Stimulated activated CD8-positive, alpha-beta memory T cell treated with anti-CD3 and anti-CD28 coated beads, Interleukin-2, amount 100 ng/mL, for 1 hour (primary cell): ENCODE measurements around the gene ENTPD6.
A peak's percentile ranks its signal among the peaks of the same experiment; 100 is the strongest.
"Not testable (repeated sequence)": the region's sequence is repeated elsewhere in the genome, so short reads cannot be mapped to it uniquely, and the experiment has no call there.

Experiments
- DNase-seq, 2 donors: peaks; one replicate each; pipeline ENCODE4 v3.0.0-alpha.2; 2020; ENCODE audit warnings: low read depth in 2 of 2

The ENTPD6 gene

DNA sequence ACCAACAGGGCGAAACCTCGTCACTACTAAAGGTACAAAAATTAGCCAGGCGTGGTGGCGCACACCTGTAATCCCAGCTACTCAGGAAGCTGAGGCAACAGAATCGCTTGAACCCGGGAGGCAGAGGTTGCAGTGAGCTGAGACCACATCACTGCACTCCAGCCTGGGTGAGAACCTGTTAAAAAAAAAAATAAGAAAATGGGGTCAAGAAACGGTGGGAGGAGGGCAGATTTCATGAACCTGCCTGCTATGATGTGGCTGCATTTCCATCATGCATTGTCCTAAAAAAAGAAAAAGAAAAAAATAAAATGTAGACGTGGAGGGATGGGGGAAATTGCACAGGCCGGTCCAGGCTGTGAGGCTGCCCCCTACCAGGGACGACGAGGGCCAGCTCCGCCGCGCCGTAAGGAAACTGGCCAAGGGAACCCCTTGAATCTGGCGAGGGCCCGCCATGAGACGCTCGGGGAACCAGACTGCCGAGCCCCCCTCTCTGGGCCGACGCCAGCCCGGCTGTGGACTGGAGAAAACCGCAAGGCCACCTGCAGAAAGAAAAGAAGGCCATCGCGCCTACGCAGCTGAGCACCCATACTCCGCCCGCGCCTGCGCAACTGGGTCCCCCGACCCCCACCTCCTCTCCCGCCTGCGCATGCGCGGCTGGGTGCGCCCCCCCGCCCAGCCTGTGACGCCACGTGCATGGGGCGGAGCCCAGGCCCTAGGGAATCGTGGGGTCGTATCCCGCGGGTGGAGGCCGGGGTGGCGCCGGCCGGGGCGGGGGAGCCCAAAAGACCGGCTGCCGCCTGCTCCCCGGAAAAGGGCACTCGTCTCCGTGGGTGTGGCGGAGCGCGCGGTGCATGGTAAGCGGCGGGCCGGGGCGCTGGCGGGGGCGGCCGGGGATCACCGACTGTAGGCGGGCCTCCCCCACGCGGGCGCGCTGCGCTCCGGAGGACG, at the start of gene ENTPD6:
ENTPD6 (plus strand) TSS at position 699 of the 948 bp plus-strand sequence. CDS start 10,825 bp downstream, outside the sequence.
- DNase-seq = peak; percentile 87 to 88

DNA sequence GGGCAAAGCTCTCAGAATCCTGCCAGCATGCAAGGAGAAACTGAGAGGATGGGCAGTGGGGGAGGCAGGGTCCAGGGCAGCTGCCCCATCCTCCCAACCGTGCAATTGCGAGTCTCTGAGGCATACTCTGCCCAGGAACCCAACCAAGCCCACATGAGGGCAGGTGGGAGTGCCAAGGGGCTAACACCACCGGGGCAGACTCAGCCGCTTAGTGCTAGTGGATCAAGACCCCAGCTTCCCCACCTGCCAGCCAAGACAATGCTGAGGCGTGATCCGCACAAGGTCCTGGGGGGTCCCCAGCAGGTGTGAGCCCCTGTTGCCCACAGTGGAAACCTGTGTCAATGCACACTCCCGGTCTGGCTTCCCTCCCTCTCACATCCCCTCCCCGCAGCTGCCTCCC, 48.5 kb upstream of the ENTPD6 start:
- DNase-seq = no peak

DNA sequence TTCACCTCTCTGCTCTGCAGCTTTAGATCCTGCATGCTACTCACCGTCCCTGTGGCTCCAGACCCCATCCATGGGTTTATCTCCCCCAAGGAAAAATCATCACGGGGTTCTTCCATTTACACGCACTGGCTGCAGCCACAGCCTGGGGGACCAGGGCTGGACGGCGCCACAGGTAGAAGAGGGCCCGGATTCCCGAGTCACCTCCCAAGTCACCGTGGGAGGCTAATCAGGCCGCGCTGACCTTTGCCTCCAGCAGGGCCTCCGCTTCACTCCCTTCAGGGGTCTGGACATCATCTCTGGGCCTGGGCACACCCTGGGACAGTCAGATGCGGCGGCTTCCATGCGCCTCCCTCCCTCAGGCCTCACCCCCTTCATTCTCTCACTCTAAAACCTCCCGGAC, 47.8 kb upstream of the ENTPD6 start:
- no peak for DNase-seq

DNA sequence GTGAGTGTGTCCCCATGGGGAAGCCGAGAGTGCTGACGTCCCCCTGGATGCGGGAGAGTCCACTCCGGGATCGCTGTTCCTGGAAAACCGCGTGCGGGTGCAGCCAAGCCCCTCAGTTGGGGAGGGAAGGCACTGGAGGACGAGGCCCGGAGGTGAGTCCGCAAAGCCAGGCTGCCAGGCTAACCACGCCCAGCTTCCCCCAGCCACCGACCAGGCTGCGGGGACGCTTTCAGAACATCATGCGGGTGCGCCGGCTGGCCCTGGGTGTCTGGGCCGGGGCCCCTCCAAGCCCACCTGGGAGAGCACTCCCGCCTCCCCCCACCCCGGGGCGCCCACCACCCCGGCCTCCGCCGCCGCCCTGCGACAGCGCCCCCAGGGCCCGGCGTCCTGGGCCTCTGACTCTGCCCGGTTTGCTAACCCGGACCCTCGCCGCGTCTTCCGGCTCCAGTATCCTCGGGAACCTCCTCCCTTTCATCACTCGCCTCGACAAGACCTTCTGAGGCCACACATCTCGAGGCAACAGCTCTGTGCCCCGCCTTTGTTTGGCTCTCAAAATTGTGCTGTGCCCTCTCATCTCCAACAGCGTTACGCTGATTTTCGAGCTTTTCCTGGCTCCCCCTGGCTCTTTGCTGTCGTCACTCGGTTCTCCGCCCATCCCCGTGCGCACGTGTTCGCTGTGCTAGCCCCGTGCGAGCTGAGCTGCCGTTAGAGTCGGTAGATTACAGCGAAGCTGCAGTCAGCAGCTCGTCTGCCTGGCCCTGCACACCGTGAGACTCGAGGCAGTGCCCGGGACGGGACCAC, 47.1 kb upstream of the ENTPD6 start:
- DNase-seq = peak; percentile 10 to 33

DNA sequence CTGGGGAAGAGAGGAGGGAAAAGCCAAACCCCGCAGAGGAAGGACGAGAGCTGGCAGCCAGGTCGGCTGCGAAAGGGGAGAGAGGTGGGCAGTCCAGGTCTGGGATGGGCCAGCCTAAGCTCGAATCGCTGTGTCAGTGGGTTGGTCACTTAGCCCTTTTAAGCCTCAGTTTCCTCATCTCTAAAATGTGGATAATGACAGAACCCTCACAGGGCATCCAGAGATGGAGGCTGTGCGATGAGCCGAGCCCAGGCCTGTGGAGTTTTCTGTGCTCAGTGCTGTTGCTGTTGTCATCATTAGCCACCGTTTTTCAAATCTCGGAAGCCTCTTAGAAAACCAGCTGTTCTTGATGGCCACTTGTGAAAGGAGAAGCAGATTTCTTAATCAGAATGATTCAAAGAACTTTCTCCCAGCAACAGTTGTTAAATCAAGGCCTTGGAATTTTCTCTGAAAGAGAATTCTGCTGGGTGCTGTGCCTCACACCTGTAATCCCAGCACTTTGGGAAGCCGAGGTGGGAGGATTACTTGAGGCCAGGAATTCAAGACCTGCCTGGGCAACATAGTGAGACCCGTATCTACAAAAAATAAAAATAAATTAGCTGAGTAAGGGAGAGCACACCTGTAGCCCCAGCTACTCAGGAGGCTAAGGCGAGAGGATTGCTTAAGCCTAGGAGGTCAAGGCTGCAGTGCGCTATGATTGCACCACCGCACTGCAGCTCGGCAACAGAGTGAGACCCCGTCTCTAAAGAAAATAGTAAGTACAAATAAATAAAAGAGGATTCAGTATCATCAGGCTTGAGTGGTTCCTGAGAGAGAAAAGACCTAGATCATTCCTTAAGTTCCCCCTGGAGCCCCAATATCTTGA, 46.3 kb upstream of the ENTPD6 start:
- no peak for DNase-seq

DNA sequence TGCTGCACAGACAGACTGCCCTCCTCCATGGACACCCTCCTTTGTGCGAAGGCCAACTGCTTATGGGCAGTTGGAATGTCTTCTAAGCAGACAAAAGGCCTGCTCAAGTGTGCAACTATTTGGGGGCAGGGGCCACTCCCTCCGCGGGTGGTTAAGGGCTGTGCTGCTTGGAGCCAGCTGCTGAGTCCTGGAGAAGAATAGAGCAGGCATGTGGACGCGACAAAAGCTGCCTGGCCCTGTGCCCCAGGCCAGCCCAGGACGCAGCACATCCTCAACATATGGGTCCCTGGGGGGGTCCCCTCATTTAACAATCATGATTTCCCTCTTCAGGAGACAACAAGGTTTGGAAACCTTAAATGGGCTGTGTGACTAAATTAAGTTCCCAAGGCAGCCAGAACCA, 45.5 kb upstream of the ENTPD6 start:
- no peak for DNase-seq

DNA sequence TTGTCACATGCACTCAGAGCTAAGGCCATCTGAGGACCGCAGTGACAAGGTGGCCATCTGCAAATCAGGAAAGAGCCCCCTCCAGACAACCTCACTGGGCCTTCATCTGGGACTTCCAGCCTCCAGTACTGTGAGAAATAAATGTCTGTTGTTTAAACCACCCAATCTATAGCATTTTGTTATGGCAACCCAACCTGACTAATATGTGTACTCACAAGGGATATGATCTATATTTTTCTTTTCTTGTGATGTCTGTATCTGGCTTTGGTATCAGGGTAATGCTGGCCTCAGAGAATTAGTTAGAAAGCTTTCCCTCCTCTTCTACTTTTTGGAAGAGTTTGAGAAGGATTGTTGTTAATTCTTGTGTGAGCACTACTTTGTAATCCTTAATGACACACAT, 37.5 kb upstream of the ENTPD6 start:
- no peak for DNase-seq

DNA sequence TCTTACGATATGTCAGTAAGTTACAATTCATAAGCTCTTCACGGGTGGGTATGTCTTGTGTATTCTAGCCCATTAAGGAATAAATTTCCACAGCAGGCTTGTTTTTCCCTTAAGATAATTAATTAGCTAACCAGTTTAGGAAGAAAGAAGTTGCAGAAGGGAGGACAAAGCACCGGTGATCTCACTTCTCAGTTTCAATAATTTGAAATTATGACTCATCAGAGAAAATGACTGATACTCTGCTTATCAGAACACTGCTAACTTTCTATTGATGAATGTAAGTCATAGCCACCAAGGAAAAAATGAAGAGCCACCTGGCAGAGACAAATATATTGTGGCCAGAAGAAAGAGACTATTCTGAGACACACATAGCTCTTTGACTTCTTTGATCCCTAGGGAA, 35.0 kb upstream of the ENTPD6 start:
- DNase-seq = no peak

DNA sequence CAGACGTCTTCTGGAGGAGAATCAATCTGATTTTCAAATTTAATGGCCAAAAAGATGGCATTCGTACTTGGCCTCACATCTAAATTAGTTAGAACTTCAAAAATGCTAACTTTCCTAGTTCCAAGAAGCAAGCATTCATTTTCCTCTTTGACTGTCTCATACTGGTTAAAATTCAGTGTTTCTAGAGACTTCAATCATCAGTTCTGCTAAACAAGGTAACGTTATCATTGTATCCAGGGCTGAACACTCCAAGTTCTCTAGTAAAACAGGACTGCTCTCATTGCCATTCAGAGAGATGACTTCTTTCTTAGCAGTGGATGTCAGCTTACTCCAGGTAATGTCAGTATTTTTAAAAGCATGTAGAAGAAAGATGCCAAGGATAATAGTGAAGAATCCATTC, 34.6 kb upstream of the ENTPD6 start:
- no peak for DNase-seq

DNA sequence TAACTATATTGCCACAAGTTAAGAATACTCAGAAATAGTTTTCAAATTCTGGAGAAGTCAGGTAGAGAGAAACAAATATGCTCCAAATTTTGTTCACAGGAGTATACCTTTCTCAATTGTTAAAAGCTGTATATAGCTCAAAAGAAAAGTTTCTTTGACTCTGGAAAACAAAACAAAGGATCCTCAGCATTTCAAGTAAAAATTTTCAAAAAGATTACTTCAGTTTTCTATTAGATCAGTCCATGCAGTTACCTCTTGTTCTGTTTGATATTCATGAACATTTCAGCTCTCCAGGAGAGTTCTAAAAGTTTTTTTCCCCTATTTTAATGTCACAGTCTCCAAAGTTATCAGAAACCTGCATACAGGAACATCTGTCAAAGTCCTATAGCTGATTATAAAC, 30.4 kb upstream of the ENTPD6 start:
- no peak for DNase-seq

DNA sequence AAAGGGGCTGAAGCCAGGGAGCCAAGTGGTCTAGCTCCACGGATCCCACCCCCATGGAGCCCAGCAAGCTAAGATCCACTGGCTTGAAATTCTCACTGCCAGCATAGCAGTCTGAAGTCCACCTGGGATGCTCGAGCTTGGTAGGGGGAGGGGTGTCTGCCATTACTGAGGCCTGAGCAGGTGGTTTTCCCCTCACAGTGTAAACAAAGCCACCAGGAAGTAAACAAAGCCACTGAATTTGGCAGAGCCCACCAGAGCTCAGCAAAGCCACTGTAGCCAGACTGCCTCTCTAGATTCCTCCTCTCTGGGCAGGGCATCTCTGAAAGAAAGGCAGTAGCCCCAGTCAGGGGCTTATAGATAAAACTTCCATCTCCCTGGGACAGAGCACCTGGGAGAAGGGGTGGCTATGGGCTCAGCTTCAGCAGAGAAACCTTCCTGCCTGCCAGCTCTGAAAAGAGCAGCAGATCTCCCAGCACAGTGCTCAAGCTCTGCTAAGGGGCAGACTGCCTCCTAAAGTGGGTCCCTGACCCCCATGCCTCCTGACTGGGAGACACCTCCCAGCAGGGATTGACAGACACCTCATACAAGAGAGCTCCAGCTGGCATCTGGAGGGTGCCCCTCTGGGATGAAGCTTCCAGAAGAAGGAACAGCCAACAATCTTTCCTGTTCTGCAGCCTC, 29.3 kb upstream of the ENTPD6 start:
- DNase-seq = not testable (repeated sequence)

DNA sequence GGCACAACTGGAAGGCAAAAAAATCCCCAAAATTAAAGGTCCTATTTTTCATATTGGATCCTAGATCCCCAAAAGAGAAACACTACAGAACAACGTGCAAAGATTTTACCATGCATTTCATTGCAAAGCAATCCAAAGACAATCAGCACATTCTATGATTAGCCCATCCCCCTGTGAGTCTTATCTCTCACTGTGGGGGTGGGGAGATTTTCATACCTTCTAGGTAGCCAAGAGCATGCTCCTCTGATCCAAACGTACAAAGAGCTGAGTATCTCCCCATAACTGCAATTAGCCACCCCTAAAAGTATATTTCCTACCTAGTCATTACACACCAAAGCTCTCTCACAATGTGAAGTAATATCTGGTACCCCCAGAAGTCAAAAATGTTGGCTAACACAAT, 22.2 kb upstream of the ENTPD6 start:
- DNase-seq = no peak

DNA sequence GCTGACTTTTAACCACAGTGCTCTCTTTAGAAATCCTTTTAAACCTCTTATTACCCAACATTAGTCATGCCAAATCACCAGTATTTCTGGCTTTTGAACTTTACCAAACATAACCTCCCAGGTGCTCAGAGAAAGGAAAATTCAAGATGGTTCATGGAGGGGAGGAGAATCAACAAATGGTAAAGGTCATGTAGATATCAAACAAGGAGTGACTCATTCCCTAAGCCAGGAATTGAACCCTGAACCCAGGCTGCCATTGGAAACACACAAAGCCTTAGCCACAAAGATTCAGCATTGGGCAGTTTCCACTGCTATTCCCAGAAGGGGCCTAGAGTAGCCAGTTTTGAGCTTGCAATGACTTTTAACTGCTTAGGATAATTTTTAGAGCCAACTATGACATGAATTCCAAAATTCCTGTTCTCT, 21.6 kb upstream of the ENTPD6 start:
- no peak for DNase-seq

DNA sequence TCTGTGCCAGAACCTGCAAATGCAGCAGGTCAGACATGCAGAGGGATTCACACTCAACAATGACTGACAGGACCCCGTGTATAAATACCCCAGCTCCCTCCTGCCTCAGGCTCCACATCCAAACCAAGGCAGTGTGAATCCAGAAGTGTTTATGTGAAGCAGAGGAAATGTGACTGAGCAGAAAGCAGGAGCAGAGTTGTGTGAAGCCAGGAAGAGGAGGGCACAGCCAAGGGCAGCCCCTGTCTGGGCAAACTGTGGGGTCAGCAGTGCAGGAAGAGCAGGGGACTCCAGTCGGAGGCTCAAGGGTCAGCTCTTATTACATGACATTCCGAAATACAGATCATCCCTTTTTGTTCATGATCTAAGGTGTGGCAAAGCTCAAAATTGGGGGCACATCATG, 19.3 kb upstream of the ENTPD6 start:
- DNase-seq = no peak

DNA sequence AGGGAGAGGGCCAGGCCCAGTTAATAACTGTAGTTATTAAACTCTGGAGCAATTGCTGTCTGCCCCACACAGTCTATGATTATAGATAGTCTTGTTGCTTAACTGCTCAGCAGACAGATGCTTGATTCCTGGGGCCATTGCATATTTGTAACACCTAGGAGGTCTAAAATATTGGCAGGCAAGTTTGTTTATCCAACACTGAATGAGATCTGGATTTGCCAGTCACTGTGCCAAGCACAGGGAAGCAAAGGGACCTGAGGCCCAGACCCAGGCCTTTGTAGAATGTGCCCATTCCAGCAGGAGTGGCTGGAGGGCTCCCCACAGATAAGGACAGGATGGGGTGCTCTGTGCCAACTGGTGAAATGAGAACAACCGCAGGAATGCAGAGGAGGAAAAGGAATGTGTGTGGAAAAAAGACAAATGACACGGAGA, 17.6 kb upstream of the ENTPD6 start:
- DNase-seq = no peak

DNA sequence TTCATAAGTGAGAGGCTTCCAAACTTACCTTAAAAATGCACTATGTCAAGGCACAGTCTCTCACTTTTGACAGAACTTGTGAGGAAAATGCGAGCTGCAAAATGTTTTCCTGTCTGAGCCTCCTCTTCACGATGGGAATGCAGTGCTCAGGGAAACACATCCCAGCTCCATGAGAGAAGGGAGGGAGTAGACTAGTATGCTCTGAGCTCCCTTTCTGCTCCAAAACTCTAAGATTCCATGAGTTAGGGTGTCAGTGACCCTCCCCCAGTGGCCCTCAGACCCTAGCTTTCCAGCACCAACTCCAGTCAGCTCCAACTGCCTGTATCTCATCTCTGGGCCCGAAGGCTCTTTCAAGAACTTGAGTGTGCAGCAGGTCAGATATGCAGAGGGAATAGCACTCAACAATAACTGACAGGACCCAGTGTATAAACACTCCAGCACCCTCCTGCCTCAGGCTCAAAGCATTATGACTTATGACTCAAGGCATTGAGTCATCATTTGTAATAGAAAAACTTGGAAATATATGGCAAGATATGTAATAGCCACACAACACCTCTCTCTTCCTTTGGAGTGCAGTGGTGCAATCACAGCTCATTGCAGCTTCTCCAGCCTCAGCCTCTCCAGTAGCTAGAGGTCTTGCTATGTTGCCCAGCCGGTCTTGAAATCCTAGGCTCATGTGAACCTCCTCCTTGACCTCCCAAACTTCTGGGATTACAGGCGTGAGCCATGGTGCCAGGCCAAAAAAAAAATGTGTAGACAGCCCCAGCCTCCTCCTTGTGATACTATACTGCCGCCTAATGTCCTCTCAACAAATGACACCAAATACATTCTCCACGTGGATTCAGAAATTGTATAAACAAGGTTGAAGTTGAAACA, 16.7 kb upstream of the ENTPD6 start:
- DNase-seq = no peak

DNA sequence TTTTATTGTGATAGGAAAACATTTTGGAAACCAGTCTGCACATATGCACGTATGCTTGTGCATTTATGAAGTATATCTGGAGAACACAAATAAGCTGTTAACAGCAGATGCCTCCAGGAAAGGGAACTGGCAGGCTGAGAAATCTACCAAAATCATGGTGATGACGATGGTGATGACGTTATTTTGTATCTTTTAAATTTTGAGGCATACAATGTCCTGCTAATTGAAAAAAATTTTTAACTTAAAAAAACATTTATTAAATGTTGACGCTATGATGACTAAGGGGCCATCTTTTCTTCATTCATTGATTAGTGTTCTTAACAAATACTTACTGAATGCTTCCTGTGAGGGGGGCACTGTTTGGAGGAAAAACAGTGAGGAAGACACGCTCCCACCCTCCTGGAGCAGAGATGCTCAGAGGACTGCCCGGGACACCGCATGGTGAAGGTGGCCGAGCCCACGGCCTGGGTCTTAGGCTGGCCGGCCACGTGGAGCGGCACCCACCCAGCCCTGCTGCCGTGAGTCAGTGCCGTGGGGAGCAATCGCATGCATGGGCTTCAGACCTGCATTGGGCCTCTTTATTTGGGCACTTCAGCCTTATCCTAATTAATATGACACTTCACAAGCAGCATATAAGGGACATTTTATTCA, 15.9 kb upstream of the ENTPD6 start:
- DNase-seq = no peak

DNA sequence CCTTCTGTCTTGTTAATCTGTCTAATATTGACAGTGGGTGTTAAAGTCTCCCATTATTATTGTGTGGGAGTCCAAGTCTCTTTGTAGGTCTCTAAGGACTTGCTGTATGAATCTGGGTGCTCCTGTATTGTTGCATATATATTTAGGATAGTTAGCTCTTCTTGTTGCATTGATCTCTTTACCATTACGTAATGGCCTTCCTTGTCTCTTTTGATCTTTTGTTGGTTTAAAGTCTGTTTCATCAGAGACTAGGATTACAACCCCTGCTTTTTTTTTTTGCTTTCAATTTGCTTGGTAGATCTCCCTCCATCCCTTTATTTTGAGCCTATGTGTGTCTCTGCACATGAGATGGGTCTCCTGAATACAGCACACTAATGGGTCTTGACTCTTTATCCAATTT, 11.1 kb upstream of the ENTPD6 start:
- not testable (repeated sequence) for DNase-seq

DNA sequence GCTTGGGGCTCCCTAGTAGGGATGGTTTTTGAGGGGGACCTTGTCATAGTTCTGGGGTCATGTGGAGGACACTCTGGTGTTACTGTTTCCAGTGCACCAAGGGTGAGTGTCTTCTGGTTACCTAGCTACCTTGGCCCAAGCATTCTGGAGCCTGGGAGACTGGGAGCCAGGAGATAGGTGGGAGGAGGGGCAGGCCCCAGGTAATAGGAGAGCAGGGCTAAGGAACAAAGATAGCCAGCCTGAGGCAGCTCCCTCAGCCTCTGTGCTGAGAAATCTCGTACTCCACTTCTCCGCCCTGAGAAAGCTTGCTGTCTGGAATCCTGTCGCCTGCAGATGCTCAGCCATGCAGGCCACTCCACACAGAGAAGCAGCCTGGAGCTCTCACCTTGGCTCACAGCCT, 8.3 kb upstream of the ENTPD6 start:
- DNase-seq = no peak

DNA sequence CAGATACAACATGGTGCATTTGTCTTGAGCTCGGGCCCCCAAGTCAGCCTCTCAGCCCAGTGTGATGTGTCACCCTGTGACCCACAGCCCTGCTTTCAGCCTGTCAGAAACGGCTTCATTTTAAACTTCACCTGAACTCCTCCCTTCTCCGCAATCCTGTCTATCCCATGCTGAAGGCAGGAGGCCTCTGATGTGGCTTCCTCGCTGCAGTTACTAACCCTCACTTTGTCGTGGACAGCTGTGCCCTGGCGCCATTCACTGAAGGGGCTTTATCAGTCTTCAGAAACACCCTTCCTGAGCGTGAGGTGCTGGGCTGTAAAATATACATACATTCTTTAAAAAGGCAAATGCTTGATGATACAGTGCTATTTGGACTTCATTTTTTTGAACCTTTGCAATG, 7.9 kb upstream of the ENTPD6 start:
- DNase-seq = no peak
